Testis (tissue), 3 donors: ENCODE results near the gene CAMTA1. TPM values are rescaled to one million over a fixed set of nuclear protein-coding genes. Genes with fewer than 3 reads are reported as not detected.

Source experiments
- DNase-seq: peaks from one replicate; pipeline ENCODE4 v3.0.0-alpha.2; 2019
- H3K27ac ChIP-seq, 2 donors: fragments of 200-600 bp; sonication (generic); one replicate each; pipeline ENCODE4 v1.5.1; 2019
- H3K27me3 ChIP-seq: fragments of 200-600 bp; sonication (generic); one replicate; pipeline ENCODE4 v1.5.1; 2019
- H3K36me3 ChIP-seq: fragments of 200-600 bp; sonication (generic); one replicate; pipeline ENCODE4 v1.5.1; 2017; ENCODE audit warnings: low read depth; ENCODE audit errors: missing control alignments
- H3K4me1 ChIP-seq: fragments of 200-600 bp; sonication (generic); one replicate; pipeline ENCODE4 v1.5.1; 2019
- H3K4me3 ChIP-seq, 2 donors: fragments of 200-600 bp; sonication (generic); one replicate each; pipeline ENCODE4 v1.5.1; 2017 to 2019
- H3K9me3 ChIP-seq: fragments of 200-600 bp; sonication (generic); one replicate; pipeline ENCODE4 v1.5.1; 2017
- POLR2A ChIP-seq: fragments of 450-650 bp; IDR thresholded peaks from one replicate; pipeline ENCODE4 v1.6.1; 2017; ENCODE audit warnings: antibody characterized with exemption, mild to moderate bottlenecking, moderate library complexity
- WGBS, 2 donors: methylation state at CpG; one replicate each; pipeline ENCODE4 v1.1.5; 2018; 5-methylcytosine and 5-hydroxymethylcytosine counted together
- intact Hi-C: fragments of 100-400 bp; cut with DNase I; formaldehyde crosslinking; loops from one replicate; pipeline ENCODE4 v1.15.1; 2023; ENCODE audit warnings: low total_unique reads
- polyA plus RNA-seq: library from polyadenylated mRNA; stranded (reverse); fragments of 350-450 nt; fragmentation: Illumina TruSeq; extraction: RNeasy Lipid Tissue Mini Kit (QIAGEN cat#74804); gene quantifications from one replicate; pipeline ENCODE4 v1.2.3, GENCODE V29; 2014; ENCODE audit warnings: low read depth, low replicate concordance; ENCODE audit not compliant: insufficient read depth
- total RNA-seq, 2 donors: library from RNA; depleted of rRNA; stranded (reverse); fragments of >200 nt; gene quantifications; one replicate each; pipeline ENCODE4 v1.2.3, GENCODE V29; 2016
- TF ChIP-seq, protein P1 (sequence below), 3 experiments: fragments of 450-650 bp in 2 of 3; fragments of 200-600 bp in 1 of 3; sonication (generic) in 1 of 3; IDR thresholded peaks; one replicate each; pipeline ENCODE4 v1.5.1; 2016 to 2019; ENCODE audit warnings: antibody characterized with exemption in 3 of 3, mild to moderate bottlenecking in 2 of 3, moderate library complexity in 1 of 3

CAMTA1 gene
- total and polyA plus RNA-seq, 3 donors from 2014 or later: 116 to 158 (median 119) TPM

DNA sequence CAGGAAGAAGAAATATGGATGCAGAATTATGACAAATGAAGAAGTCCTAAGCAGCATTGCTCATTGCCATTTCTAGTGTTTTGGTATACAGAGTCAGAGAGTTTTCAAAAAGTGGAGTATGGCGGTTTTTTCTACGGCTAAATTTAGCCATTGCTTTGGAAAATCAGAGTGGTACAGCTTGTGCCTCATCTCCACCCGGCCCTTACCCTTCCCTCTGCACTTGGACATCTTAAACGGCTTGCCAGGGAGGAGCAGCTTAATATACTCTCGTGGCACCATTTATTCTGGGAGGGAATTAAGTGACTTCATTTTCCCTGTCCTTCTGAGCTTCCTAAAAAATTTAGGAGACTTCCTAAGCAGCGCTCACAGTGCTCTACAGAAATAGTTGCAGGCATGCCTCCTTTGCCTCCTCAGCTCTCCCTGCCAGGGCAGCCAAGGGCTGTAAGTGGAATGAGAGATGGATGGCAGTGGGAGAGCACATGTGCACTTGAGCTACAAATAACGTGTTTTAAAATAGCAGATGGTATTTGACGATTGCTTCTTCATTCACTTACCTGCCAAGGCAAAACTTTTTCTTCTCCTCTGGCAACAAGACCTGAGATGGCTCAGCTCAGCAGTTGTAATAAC, 934.3 kb downstream of the CAMTA1 start:
- H3K27me3 ChIP-seq: no peaks in the 10 kb centered on the region
- WGBS, 2 donors: 75 to 81% methylated on average over 8 of the region's 8 CpGs
- no peak for DNase-seq

DNA sequence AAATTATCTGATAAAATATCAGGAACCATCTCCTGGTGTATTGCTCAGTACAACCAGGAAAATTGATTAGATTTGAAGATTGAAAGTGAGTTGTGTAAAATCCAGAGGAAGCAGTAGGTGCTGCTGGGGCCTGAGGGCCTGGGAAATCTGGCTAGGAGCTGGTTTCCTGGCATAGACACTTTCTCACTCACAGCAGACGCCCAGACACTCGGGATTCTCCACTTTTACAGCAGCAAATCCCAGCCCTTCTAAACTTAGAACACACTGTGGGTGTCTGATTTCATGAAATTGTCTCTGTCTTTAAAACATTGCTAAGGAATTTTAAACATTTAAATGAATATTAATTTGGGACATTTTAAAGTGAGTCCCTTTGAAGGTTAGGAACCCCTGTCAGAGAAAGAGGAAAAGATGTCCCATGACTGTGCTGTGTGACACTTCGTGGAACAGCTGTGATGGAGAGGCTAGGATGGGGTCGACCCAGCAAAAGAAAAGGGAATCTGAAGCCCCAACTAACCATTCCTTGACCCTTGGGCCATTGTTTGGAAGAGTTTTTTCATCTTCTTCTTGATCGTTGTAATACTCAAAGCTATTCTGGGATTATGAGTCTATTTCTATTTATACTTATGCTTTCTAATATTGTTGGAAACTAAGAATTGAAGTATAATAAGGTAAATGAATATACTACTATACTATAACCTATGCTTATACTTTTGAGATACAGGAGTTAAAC, 936.9 kb downstream of the CAMTA1 start:
- no peaks in the 10 kb centered on the region for H3K4me1 ChIP-seq
- no peaks in the 10 kb centered on the region for H3K27me3 ChIP-seq
- H3K36me3 ChIP-seq: no peaks in the 10 kb centered on the region
- TF ChIP-seq POLR2A: no peak
- H3K4me3 ChIP-seq: no peak overlapping the region
- WGBS, 2 donors: 56 to 60% methylated on average over 5 of the region's 5 CpGs
- H3K27ac ChIP-seq: no peak overlapping the region
- intact Hi-C loops: no loop called here
- no peaks in the 10 kb centered on the region for H3K9me3 ChIP-seq
- DNase-seq: no peak

More for the DNA sequence above, 934.3 kb downstream of the CAMTA1 start:
- TF ChIP-seq, protein P1, sequence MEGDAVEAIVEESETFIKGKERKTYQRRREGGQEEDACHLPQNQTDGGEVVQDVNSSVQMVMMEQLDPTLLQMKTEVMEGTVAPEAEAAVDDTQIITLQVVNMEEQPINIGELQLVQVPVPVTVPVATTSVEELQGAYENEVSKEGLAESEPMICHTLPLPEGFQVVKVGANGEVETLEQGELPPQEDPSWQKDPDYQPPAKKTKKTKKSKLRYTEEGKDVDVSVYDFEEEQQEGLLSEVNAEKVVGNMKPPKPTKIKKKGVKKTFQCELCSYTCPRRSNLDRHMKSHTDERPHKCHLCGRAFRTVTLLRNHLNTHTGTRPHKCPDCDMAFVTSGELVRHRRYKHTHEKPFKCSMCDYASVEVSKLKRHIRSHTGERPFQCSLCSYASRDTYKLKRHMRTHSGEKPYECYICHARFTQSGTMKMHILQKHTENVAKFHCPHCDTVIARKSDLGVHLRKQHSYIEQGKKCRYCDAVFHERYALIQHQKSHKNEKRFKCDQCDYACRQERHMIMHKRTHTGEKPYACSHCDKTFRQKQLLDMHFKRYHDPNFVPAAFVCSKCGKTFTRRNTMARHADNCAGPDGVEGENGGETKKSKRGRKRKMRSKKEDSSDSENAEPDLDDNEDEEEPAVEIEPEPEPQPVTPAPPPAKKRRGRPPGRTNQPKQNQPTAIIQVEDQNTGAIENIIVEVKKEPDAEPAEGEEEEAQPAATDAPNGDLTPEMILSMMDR (IDR thresholded peaks at IDR 0.05): no peak
- no peak for TF ChIP-seq POLR2A
- H3K27ac ChIP-seq: no peak overlapping the region
- H3K4me3 ChIP-seq: no peak overlapping the region
- no peaks in the 10 kb centered on the region for H3K9me3 ChIP-seq
- no peaks in the 10 kb centered on the region for H3K4me1 ChIP-seq
- H3K36me3 ChIP-seq: no peaks in the 10 kb centered on the region
- intact Hi-C loops: no loop called here

DNA sequence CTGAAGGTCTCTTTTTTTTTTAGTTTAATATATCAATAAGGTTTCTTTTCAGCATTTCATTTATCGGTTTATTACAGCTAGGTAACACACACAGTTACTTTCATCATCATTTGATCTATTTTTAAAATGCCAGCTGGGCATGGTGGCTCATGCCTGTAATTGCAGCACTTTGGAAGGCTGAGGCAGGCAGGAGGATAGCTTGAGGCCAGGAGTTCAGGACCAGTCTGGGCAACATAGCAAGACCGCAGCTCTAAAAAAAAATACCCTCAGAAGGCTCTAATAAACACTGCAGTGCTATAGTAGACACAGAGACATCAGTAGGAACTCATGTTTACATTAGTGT, 937.4 kb downstream of the CAMTA1 start:
- intact Hi-C loops: no loop called here
- Histone ChIP-seq H3K36me3 (no peaks in the 10 kb centered on the region), H3K4me1 (no peaks in the 10 kb centered on the region), H3K27ac (no peak overlapping the region), H3K9me3 (no peaks in the 10 kb centered on the region), H3K4me3 (no peak overlapping the region), H3K27me3 (no peaks in the 10 kb centered on the region)
- WGBS, 2 donors: 94 to 95% methylated on average over 2 of the region's 2 CpGs
- no peak for TF ChIP-seq POLR2A
- TF ChIP-seq, protein P1 (IDR thresholded peaks at IDR 0.05): no peak
- DNase-seq: no peak

DNA sequence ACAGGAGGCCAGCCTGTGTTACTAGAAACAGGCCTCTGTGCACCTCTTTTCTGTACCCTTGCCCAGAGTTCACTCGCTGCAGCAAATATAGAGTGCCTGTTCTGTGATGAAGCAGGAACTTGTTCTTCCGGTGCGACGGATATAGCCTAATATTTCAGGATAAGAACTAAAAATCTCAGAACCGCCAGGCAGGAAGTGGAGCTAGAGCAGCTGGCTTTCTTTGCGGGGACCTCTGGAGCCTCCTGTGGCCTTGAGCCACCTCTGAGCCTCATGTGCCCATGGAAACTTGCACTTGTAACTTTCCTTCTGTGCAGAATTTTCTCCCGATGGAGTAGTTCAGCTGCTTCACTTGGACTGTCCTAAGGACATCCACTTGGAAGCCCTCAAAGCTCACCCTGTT, 941.4 kb downstream of the CAMTA1 start:
- H3K4me1 ChIP-seq: no peaks in the 10 kb centered on the region
- intact Hi-C loops: no loop called here
- DNase-seq: peak; percentile 23
- H3K27ac ChIP-seq: no peak overlapping the region
- H3K27me3 ChIP-seq: no peaks in the 10 kb centered on the region
- H3K36me3 ChIP-seq: no peaks in the 10 kb centered on the region
- 20 to 48% methylated on average over 7 of the region's 7 CpGs for WGBS, 2 donors
- H3K4me3 ChIP-seq: no peak overlapping the region
- TF ChIP-seq, protein P1 (IDR thresholded peaks at IDR 0.05): no peak
- no peak for TF ChIP-seq POLR2A
- no peaks in the 10 kb centered on the region for H3K9me3 ChIP-seq

DNA sequence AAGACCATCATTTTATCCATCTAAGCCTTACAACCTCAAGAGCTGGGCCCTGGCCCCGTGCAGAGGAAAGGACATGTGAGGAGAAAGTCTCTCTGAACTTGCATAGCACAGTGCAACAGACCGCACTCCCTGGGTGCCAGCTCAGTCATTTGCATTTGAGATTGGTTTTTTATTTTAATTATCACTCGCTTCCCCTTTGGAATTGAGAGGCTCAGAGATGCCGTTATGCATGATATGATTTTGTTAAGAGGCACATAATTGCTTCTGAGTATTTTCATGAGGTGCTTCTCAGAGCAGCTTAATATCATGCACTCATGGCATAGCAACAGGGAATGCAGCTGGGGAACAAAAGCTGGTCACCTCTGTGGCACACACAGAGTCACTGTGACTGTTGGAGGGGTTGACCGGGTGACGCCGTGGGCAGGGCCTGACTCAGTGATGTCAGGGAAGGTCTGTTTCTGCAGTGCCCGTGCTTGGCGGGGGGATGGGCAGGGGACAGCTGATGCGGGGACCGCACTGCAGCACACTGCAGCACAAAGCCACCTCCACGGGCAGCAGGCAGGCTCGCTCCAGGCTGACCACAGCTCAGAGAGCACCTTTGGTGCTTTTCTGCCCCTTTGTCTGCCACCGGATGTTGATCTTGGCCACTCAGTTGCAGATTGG, 942.7 kb downstream of the CAMTA1 start:
- Histone ChIP-seq H3K4me3 (no peak overlapping the region), H3K27me3 (no peaks in the 10 kb centered on the region), H3K36me3 (no peaks in the 10 kb centered on the region), H3K27ac (no peak overlapping the region), H3K9me3 (no peaks in the 10 kb centered on the region), H3K4me1 (no peaks in the 10 kb centered on the region)
- no peak for DNase-seq
- intact Hi-C loops: no loop called here
- TF ChIP-seq POLR2A: no peak
- 86 to 91% methylated on average over 7 to 14 of the region's 14 CpGs for WGBS, 2 donors
